Mesenteric fat pad (tissue), 1 donor: Measurements from ENCODE around the gene MCM7. TPM values are rescaled to one million over a fixed set of nuclear protein-coding genes. Genes with fewer than 3 reads are reported as not detected.

Experiments
- DNase-seq: peaks from one replicate; pipeline ENCODE4 v3.0.0-alpha.2; 2020; ENCODE audit warnings: low spot score
- total RNA-seq: library from RNA; stranded (reverse); fragmentation: NEBNext Ultra II Directional; extraction: Animal tissue kit (Norgen Biotek cat#: 25700); gene quantifications from one replicate; pipeline ENCODE4 v1.2.1, GENCODE V29; 2021
- donor health status: DM: yes; HTN: yes; CAD: no.

Gene MCM7
- total RNA-seq, 1 donor from 2014 or later, result 22.7 TPM

GRCh38 chr7:100075418-100075817 is 25.8 kb downstream of the MCM7 start:
- no peak for DNase-seq

- DNase-seq, result no peak
These were observed 26.4 kb downstream of the MCM7 start for GRCh38 chr7:100074841-100075240.

- DNase-seq, result no peak
These were observed 28.7 kb downstream of the MCM7 start for GRCh38 chr7:100072462-100072861.

DNA sequence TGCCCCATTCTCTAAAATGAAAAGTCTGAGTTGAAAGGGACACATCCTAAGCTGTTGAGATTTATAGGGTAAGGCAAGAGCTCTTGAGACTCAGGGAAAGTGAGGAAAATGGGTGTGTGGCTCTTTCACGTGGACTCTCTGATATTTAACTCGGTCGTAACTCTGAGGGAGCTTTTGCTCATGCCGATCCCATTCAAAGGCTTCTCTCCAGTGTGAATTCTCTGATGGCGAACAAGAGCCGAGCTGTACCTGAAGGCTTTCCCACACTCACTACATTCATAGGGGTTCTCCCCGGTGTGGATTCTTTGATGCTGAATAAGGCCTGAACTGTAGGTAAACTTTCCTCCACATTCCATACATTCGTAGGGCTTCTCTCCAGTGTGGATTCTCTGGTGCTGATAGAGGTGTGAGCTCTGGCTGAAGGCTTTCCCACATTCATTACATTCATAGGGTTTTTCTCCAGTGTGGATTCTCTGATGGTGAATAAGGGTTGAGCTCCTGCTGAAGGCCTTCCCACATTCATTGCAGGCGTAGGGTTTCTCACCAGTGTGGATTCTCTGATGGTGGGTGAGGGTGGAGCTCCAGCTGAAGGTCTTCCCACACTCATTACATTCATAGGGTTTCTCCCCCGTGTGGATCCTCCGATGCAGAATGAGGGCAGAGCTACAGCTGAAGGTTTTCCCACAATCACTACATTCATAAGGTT is 30.0 kb downstream of the MCM7 start:
- DNase-seq, result no peak

GRCh38 chr7:100069991-100070390 is 31.2 kb downstream of the MCM7 start:
- DNase-seq, result no peak

DNA sequence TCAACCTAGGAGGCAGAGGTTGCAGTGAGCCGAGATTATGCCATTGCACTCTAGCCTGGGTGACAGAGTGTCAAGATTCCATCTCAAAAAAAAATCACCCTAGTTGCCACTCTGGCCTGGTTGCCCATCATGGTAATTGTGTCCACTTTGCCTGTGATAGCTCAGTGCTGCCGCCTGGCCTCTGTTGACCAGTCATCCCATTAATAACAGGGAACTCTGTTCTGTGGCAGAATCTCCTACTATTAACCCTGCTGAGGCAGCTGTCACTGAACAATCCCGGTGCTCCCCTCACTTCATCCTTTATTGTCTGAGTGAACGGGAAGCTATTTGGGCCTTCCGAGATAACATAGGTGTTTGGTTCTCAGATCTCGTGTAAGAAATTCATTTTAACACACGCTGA is 34.2 kb downstream of the MCM7 start:
- no peak for DNase-seq

- DNase-seq, result no peak
These were observed 35.6 kb downstream of the MCM7 start for GRCh38 chr7:100065452-100066186.

DNA sequence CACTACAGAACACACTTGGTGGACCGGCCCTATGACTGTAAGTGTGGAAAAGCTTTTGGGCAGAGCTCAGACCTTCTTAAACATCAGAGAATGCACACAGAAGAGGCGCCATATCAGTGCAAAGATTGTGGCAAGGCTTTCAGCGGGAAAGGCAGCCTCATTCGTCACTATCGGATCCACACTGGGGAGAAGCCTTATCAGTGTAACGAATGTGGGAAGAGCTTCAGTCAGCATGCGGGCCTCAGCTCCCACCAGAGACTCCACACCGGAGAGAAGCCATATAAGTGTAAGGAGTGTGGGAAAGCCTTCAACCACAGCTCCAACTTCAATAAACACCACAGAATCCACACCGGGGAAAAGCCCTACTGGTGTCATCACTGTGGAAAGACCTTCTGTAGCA is 37.0 kb downstream of the MCM7 start:
- DNase-seq, result no peak

- DNase-seq, result no peak
These were observed 37.8 kb downstream of the MCM7 start for GRCh38 chr7:100063376-100063775.

- DNase-seq, result no peak
These were observed 39.5 kb downstream of the MCM7 start for GRCh38 chr7:100061518-100062193.

- DNase-seq, result no peak
These were observed 41.9 kb downstream of the MCM7 start for GRCh38 chr7:100059251-100059739.

DNA sequence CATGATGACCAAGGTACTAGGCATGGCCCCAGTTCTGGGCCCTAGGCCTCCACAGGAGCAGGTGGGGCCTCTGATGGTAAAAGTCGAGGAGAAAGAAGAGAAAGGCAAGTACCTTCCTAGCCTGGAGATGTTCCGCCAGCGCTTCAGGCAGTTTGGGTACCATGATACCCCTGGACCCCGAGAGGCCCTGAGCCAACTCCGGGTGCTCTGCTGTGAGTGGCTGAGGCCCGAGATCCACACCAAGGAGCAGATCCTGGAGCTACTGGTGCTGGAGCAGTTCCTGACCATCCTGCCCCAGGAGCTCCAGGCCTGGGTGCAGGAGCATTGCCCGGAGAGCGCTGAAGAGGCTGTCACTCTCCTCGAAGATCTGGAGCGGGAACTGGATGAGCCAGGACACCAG is 44.2 kb downstream of the MCM7 start:
- DNase-seq, result no peak

GRCh38 chr7:100053215-100053614 is 48.0 kb downstream of the MCM7 start:
- DNase-seq, result no peak

GRCh38 chr7:100051611-100052010 is 49.6 kb downstream of the MCM7 start:
- DNase-seq, result no peak

DNA sequence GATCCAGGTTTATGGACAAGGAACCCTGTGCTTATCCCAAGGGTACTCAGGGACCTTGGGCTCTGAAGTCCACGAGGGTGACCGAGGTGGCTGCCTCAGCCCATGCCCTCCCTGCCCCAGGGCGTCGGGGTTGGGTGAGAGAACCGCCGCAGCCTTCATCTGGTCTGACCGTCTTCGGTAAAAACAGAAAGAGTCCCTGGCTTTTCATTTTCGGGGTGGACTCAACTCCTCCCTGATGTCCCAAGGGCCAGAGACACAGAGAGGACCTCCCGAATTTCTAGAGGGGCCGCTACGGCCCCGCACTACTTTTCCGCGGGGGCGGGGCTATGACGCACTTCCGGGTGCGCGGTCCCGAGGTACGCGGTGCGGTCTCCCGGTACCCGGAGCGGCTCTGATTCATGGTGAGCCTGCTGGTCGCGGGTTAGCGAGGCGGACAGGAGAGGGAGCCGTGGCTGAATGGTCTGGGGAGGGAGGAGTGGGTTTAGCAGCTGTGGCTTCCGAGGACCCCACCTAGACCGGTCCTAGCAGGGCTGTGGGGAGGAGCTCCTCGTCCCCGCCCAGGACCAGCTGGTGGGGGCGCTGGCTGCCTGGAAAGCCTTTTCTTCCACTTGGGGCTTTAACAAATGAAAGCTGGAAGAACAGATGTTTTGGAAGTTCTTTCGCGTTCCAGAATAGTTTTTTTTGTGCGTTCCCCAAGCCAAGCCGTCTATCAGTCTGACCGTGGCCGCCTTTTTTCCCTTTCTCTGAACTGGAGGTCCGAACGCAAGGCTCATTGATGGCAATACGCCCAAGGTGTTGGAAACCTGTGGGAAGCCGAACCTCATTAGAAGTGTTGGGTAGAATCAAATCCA is 51.5 kb downstream of the MCM7 start, which contains the start of gene ZSCAN21:
Gene ZSCAN21 (plus strand): TSS at position 334 of the 851 bp plus-strand sequence. CDS start 7,233 bp downstream, outside the sequence.
- DNase-seq, result peak; percentile 97

- no peak for DNase-seq
These were observed 52.5 kb downstream of the MCM7 start for GRCh38 chr7:100048680-100049079.

DNA sequence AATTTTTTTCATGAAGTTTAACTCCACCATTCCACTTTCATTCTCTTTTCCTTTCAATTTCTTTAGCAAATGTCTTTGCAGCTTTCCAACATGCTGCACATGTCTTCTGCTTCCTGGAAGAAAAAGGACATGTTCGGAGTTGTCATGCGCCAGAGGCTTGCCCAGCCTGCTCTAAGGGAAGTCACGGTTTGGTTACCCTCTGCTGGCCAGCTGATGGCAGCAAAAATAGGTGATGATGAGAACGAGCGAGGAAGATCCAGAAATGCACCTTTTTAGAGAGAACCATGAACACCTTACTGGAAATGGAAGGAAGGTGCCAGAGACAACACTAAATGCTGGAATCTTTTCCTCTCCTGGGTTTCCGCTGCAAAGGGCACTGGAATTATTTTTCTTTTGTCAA is 56.5 kb downstream of the MCM7 start:
- DNase-seq, result no peak
